Parathyroid adenoma (tissue), 2 donors: ENCODE measurements around the gene TRPM5.

ENCODE experiments used
- H2AFZ ChIP-seq: fragments of 300-600 bp; sonication (generic); one replicate; pipeline ENCODE4 v1.7.0; 2017; ENCODE audit warnings: antibody characterized with exemption, mild to moderate bottlenecking
- H3K27ac ChIP-seq: fragments of 300-600 bp; sonication (generic); one replicate; pipeline ENCODE4 v1.7.0; 2017
- H3K27me3 ChIP-seq: fragments of 300-600 bp; sonication (generic); one replicate; pipeline ENCODE4 v1.7.0; 2017; ENCODE audit warnings: low read length; ENCODE audit not compliant: control insufficient read depth, insufficient read depth
- H3K36me3 ChIP-seq: fragments of 300-600 bp; sonication (generic); one replicate; pipeline ENCODE4 v1.7.0; 2017; ENCODE audit warnings: low read length; ENCODE audit not compliant: control insufficient read depth, insufficient read depth
- H3K4me1 ChIP-seq: fragments of 300-600 bp; sonication (generic); one replicate; pipeline ENCODE4 v1.7.0; 2017; ENCODE audit warnings: control low read depth
- H3K4me2 ChIP-seq: fragments of 300-600 bp; sonication (generic); one replicate; pipeline ENCODE4 v1.7.0; 2017; ENCODE audit warnings: low read length
- H3K4me3 ChIP-seq: fragments of 300-600 bp; sonication (generic); one replicate; pipeline ENCODE4 v1.7.0; 2017; ENCODE audit warnings: low read depth, low read length
- H3K79me2 ChIP-seq: fragments of 300-600 bp; sonication (generic); one replicate; pipeline ENCODE4 v1.7.0; 2017; ENCODE audit warnings: control low read depth
- H3K9ac ChIP-seq: fragments of 300-600 bp; sonication (generic); one replicate; pipeline ENCODE4 v1.7.0; 2017; ENCODE audit warnings: mild to moderate bottlenecking
- H3K9me3 ChIP-seq: fragments of 300-600 bp; sonication (generic); one replicate; pipeline ENCODE4 v1.7.0; 2017; ENCODE audit warnings: low read length; ENCODE audit not compliant: control insufficient read depth
- CTCF ChIP-seq: fragments of 300-600 bp; sonication (generic); IDR thresholded peaks from one replicate; pipeline ENCODE4 v1.7.0; 2017; ENCODE audit warnings: antibody characterized with exemption, mild to moderate bottlenecking
- donor health status: primary hyperparathyroidism.

The TRPM5 gene

GRCh38 chr11:2443881-2444820 lies at the start of gene TRPM5:
TRPM5 (minus strand) TSS chr11:2444514; CDS start chr11:2423036, 21,478 bp downstream.
- Histone ChIP-seq H3K79me2 (peaks cover 15% of the 10 kb centered on the region), H3K9ac (no peak within 1 kb of the TSS), H3K27ac (no peak within 1 kb of the TSS), H3K4me1 (no peaks in the 10 kb centered on the region), H3K4me3 (peak within 1 kb of the TSS; percentile 52), H3K36me3 (no peaks in the 10 kb centered on the region), H3K9me3 (no peaks in the 10 kb centered on the region), H3K27me3 (no peaks in the 10 kb centered on the region), H2AFZ (peak within 1 kb of the TSS; percentile 46), H3K4me2 (peak within 1 kb of the TSS; percentile 80)
- no peak for TF ChIP-seq CTCF

- no peaks in the 10 kb centered on the region for H3K9me3 ChIP-seq
- H3K27me3 ChIP-seq: no peaks in the 10 kb centered on the region
- no peak overlapping the region for H3K27ac ChIP-seq
- TF ChIP-seq CTCF: no peak
- no peak overlapping the region for H3K4me2 ChIP-seq
- H3K36me3 ChIP-seq: peaks cover 3% of the 10 kb centered on the region
- H3K4me3 ChIP-seq: no peak overlapping the region
- no peak overlapping the region for H3K9ac ChIP-seq
- peaks cover 3% of the 10 kb centered on the region for H3K4me1 ChIP-seq
- H2AFZ ChIP-seq: no peak overlapping the region
- no peaks in the 10 kb centered on the region for H3K79me2 ChIP-seq
Observed at GRCh38 chr11:2489083-2489482, 44.8 kb upstream of the TRPM5 start.

GRCh38 chr11:2488004-2488403 lies 43.7 kb upstream of the TRPM5 start:
- Histone ChIP-seq H2AFZ (no peak overlapping the region), H3K9ac (no peak overlapping the region), H3K9me3 (no peaks in the 10 kb centered on the region), H3K27me3 (no peaks in the 10 kb centered on the region), H3K4me2 (no peak overlapping the region), H3K4me1 (peaks cover 3% of the 10 kb centered on the region), H3K36me3 (peaks cover 3% of the 10 kb centered on the region), H3K27ac (no peak overlapping the region), H3K79me2 (no peaks in the 10 kb centered on the region), H3K4me3 (no peak overlapping the region)
- TF ChIP-seq CTCF: no peak

GRCh38 chr11:2484576-2485125 lies 40.3 kb upstream of the TRPM5 start:
- Histone ChIP-seq H3K4me1 (peaks cover 3% of the 10 kb centered on the region), H2AFZ (no peak overlapping the region), H3K9me3 (no peaks in the 10 kb centered on the region), H3K27me3 (no peaks in the 10 kb centered on the region), H3K79me2 (no peaks in the 10 kb centered on the region), H3K27ac (peak overlapping the region; percentile 82), H3K4me2 (no peak overlapping the region), H3K36me3 (peaks cover 3% of the 10 kb centered on the region), H3K9ac (no peak overlapping the region), H3K4me3 (no peak overlapping the region)
- TF ChIP-seq CTCF: no peak
